Measurements from ENCODE around the gene RAB39A. TPM values are rescaled to one million over a fixed set of nuclear protein-coding genes. Genes with fewer than 3 reads are reported as not detected.
"Not testable (repeated sequence)": the region's sequence is repeated elsewhere in the genome, so short reads cannot be mapped to it uniquely, and the experiment has no call there.

RAB39A gene, protein sequence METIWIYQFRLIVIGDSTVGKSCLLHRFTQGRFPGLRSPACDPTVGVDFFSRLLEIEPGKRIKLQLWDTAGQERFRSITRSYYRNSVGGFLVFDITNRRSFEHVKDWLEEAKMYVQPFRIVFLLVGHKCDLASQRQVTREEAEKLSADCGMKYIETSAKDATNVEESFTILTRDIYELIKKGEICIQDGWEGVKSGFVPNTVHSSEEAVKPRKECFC
- 2.3 TPM for total RNA-seq

DNA sequence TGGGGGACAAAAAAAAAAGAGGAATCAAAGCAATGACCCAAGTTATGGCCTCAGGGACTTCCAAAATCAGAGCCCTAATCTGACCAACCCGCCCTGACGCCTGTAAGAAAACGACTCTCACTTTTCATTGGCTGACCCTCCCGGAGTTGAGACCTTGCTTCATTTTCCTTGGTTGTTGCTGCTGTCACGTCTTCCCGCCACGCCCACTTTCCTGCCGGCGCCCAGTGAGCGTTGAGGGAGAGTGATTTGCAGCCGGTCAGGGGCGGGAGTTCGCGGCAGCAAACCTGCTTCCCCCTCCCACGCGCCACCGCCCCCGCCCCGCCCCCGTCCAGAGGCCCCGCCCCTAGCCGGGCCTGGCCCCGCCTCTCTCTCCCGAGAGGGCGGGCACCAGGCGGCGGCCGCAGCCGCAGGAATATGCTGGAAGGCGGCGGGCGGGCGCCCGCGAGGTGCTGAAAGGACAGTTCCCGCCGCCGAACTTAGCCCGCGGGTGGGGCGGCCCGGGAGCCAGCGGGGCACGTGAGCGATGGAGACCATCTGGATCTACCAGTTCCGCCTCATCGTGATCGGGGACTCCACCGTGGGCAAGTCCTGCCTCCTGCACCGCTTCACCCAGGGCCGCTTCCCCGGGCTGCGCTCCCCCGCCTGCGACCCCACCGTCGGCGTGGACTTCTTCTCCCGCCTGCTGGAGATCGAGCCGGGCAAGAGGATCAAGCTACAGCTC is at the start of gene RAB39A:
TSS of gene RAB39A (plus strand) at position 403 of the 721 bp plus-strand sequence. CDS start at position 524, 121 bp downstream.
- DNase-seq (ENCODE audit: low spot score) (peak; percentile 86), ATAC-seq (peak; percentile 94)
- intact Hi-C loops (cut with DNase I) = no loop called here

DNA sequence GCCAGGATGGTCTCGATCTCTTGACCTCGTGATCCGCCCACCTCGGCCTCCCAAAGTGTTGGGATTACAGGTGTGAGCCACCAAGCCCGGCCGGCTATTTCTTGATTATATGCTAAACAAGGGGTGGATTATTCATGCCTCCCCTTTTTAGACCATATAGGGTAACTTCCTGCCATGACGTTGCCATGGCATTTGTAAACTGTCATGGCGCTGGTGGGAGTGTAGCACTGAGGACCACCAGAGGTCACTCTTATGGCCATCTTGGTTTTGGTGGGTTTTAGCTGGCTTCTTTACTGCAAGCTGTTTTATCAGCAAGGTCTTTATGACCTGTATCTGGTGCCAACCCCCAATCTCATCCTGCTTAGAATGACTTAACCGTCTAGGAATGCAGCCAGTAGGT is 46.8 kb upstream of the RAB39A start:
- ATAC-seq; DNase-seq (ENCODE audit: low spot score); intact Hi-C loops (cut with DNase I): not testable (repeated sequence)

DNA sequence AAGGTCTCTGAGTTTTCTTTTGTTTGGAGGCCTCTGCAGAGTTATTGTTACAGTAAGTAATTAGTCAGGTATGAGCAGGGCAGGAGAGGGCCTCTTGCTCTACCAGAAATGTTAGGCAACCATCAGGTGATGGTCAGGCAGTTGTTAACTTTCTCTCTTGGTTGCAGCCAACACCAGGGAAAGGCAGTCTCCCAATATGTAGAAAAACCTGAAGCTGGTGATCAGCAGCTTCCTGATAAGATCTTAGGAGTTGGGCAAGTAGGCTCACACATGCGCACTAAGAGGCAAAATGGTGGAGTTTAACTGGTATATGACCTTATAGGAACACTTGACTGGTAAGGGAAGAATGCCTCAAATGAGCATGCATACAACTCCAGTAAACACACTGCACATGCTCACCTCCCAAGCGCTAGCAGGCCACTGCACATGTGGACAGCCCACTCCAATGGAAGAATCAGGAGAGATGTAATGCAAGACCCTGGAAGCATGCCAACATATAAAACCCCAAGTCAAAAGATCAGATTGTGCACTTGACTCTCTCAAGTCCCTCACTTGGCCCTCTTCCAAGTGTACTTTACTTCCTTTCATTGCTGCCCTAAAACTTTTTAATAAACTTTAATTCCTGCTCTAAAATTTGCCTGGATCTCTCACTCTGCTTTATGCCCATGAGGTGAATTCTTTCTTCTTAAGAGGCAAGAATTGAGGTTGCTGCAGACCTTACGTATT is 46.0 kb upstream of the RAB39A start:
- intact Hi-C loops (cut with DNase I) = no loop called here
- ATAC-seq (no peak), DNase-seq (ENCODE audit: low spot score) (no peak)

DNA sequence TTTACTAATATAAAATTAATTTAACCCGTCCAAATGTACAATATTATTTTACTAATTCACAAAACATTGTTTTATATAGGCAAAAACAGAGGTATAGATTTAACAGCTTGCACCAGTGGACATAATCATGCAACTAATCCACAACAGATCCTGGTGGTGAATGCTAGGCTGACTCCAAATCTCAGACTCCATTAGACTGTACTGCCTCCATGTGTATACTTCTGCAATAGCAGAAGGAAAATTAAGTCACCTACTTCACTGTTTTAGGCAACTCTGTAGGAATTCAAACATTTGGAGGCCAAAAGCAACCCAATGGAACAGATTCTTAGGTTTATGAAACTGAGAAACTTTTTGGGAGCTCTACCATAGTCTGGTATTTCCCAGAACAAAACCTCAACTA is 30.0 kb upstream of the RAB39A start:
- DNase-seq (ENCODE audit: low spot score) = no peak
- intact Hi-C loops (cut with DNase I) = no loop called here
- ATAC-seq = peak; percentile 72

DNA sequence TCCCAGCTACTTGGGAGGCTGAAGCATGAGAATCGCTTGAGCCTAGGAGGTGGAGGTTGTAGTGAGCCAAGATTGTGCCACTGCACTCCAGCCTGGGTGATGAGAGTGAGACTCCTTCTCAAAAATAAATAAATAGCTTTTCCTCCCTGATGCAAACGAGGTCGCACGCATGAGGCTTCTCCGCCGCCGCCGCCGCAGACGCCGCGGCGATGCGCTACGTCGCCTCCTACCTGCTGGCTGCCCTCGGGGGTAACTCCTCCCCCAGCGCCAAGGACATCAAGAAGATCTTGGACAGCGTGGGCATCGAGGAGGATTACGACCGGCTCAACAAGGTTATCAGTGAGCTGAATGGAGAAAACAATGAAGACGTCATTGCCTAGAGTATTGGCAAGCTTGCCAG is 20.0 kb upstream of the RAB39A start:
- no peak for ATAC-seq

DNA sequence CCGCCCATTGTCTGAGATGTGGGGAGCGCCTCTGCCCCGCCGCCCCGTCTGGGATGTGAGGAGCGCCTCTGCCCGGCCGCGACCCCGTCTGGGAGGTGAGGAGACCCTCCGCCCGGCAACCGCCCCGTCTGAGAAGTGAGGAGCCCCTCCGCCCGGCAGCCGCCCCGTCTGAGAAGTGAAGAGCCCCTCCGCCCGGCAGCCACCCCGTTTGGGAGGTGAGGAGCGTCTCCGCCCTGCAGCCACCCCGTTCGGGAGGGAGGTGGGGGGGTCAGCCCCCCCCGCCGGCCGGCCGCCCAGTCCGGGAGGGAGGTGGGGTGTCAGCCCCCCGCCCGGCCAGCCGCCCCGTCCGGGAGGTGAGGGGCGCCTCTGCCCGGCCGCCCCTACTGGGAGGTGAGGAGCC is 15.8 kb upstream of the RAB39A start:
- not testable (repeated sequence) for DNase-seq (ENCODE audit: low spot score); ATAC-seq

More for the DNA sequence above, 20.0 kb upstream of the RAB39A start:
- intact Hi-C loops (cut with DNase I) = no loop called here
- no peak for DNase-seq (ENCODE audit: low spot score)

DNA sequence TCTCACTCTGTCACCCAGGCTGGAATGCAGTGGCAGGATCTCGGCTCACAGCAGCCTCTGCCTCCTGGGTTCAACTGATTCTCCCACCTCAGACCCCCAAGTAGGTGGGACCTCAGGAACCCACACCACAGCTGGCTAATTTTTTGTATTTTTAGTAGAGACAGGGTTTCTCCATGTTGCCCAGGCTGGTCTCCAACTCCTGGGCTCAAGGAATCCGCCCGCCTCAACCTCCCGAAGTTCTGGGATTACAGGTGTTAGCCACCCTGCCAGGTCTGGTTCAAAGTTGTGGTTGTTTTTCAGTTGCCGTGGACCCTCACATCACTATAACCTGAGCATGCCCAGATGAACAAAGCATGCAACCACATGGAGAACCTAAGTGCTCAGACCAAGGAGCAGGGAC is 13.0 kb upstream of the RAB39A start:
- intact Hi-C loops (cut with DNase I) = no loop called here
- DNase-seq (ENCODE audit: low spot score) = no peak
- ATAC-seq = no peak

More for the DNA sequence above, 15.8 kb upstream of the RAB39A start:
- intact Hi-C loops (cut with DNase I) = not testable (repeated sequence)

DNA sequence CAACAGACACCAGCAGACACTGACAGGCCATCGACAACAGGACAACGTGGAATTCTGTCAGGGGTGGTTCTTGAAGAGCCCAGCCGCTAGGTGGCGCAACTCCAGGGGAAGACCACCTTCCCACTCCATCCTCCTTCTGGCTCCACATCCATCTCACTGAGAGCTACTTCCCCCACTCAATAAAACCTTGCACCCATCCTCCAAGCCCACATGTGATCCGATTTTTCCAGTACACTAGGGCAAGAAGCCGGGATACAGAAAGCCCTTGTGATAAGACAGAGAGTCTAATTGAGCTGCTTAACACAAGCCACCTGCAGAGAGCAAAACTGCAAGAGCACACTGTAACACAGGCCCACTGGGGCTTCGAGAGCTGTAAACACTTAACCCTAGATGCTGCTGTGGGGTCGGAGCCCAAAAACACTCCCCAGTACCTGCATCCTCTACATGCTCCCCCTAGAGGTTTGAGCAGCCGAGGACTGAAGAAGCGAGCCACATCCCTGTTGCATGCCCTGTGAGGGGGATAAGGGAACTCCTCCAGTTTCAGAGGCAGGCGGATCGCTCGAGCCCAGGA is 11.5 kb upstream of the RAB39A start:
- DNase-seq (ENCODE audit: low spot score) (no peak), ATAC-seq (no peak)
- intact Hi-C loops (cut with DNase I) = no loop called here

DNA sequence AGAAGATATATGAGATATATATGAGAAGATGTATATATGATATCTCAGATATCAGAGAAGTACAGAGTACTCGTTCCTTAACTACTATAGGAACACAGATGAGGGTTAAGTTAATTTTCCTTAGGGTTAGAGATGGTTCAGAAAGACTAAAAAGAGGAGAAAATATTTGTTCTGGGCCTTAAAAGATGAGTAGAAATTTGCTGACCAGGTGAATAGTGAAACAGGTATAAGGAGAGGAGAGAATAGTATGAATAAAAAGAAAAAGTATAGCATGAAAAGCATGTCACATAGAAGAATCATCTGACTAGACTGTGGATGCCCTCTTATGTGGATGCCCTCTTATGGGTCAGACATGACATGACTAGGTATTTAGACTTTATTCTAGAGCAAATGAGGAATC is 6.3 kb upstream of the RAB39A start:
- no peak for DNase-seq (ENCODE audit: low spot score)
- no peak for ATAC-seq
- intact Hi-C loops (cut with DNase I) = no loop called here

DNA sequence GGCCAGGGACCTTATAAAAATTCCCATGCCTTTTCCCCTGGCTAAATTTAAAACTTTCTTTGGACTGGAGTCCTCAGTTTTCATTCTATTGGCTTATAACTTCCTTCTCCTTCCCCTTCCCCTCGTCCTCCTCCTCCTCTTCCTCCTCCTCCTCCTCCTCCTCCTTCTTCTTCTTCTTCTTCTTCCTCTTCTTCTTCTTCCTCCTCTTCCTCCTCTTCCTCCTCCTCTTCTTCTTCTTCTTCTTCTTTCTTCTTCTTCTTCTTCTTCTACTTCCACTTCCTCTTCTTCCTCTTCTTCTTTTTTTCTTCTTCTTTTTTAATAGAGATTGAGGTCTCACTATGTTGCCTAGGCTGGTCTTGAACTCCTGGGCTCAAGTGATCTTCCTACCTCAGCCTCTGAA is 4.7 kb upstream of the RAB39A start:
- intact Hi-C loops (cut with DNase I); ATAC-seq; DNase-seq (ENCODE audit: low spot score): not testable (repeated sequence)

DNA sequence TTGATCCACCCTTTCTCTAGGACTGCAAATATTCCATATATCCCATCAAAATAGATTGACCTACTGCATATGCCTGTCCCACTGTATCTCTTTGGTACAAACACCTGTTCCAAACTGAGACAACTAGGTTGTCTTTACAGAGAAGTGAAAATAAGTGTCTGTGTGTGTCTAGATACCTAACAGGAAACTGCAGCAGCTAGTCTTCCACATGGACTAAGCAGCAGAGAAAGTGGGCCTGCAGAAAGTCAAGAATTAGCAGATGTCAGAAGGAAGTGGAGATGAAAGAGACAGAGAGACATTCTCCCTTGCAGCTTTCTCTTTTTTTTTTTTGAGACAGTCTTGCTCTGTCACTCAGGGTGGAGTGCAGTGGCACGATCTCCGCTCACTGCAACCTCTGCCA is 3.9 kb upstream of the RAB39A start:
- intact Hi-C loops (cut with DNase I) = no loop called here
- ATAC-seq (no peak), DNase-seq (ENCODE audit: low spot score) (no peak)

DNA sequence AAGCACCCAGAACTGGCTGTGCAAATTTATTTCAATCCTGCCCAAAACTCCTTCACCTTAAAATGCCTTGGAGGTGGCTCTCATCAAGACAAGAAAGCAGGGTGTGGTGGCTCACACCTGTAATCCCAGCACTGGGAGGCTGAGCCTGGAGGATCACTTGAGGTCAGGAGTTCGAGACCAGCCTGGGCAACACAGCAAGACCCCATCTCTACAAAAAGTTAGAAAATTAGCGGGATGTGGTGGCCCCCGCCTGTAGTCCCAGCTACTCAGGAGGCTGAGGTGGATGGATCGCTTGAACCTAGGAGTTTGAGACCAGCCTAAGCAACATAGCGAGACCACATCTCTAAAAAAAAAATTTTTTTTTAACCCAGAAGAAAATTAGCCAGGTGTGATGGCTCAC is 689 bp upstream of the RAB39A start:
- ATAC-seq (no peak), DNase-seq (ENCODE audit: low spot score) (no peak)
- intact Hi-C loops (cut with DNase I) = no loop called here

DNA sequence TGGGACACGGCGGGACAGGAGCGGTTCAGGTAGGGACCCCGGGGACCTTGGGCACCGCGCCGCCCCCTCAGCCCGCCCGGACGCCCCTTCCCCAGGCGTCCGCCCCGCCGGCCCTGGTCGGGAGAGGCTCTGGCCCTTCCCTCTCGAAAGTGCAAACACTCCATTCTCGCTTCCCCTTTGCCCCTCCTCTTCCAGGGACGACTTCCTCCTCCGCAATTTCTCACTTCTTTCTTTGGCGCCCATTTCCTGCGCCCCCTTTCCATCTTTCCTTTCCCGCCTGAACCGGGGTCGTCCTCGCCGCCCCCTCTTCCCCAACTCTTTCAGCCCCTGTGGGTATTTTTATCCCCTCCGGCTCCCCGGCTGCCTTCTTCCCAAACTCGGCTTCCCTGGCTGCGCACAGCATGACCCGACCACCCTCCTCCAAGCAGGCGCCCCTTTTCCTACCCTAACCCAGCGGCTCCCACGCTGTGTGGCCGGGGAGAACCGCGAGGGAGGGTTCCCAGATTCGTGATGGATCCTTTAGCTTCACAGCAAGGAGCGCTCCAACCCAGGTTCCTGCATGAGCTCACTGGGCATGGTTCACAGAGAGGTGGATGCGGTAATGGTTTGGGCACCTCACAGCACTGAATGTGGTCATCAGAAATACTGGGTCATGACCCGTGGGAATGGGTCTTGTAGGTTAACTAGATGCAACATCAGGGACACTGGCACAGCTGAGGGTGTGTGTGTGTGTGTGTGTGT is 689 bp downstream of the RAB39A start:
- DNase-seq (ENCODE audit: low spot score) = no peak
- ATAC-seq = peak; percentile 62
- intact Hi-C loops (cut with DNase I) = no loop called here

DNA sequence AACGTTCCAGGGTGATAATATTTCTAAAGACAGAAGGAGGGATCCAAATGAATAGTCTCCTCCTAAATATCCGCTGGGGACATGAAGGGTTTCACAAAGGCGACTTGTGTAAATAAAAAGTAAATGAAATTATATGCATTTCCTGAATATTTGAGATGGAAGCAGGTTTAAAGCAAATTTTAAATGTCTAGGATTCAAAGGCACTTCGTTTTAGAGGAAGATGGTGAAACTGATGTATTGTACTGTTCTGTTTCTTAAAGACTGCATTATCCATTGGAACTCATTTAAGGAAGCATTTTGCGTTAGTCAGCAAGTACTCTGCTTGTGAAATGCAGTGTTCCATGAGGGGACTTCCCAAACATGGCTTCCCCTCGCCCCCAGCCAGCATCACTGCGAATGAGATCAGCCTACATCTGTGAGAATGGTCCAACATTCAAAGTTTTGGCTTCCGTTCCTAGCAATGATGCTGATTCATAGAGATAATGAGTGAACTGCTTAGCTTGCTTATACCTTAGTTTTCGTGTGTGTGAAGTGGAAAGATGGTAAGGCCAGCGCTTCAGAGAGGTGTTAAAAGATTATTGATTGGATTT is 1.5 kb downstream of the RAB39A start:
- intact Hi-C loops (cut with DNase I) = no loop called here
- ATAC-seq (no peak), DNase-seq (ENCODE audit: low spot score) (no peak)

DNA sequence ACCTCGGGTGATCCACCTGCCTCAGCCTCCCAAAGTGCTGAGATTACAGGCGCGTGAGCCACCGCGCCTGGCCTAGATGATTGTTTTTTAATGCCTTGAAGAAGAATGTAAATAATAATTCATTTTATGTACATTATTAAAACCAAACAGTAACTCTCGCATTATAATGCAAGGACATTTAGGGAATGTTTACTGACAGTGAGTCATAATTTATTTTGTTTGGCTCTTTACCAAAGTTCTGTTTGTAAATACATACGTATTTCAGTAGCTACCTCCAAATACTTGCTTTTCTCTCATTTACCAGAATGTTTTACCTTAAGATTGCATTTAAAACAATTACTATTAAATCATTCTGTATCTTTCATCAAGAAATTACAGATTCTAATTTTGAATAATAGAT is 3.0 kb downstream of the RAB39A start:
- intact Hi-C loops (cut with DNase I) = no loop called here
- DNase-seq (ENCODE audit: low spot score) = no peak
- no peak for ATAC-seq

DNA sequence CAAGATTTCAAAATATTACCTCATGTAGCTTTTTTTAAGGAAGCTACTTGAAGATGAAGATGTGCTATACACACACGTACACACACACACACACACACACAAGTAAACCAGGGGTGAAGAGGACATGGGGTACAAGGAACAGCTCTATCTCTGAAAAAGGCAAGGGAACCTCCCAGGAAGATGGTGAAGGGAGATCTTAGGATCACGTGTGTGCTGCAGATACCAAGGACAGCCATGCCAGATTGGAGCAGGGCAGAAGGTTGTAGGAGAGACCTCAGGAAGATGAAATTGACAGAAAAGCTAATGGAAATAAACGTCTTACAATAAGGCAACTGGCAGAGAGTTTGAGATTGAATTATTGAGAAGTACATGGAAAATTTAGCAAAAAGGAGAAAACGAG is 19.7 kb downstream of the RAB39A start:
- ATAC-seq = no peak
- intact Hi-C loops (cut with DNase I) = no loop called here
- DNase-seq (ENCODE audit: low spot score) = no peak

DNA sequence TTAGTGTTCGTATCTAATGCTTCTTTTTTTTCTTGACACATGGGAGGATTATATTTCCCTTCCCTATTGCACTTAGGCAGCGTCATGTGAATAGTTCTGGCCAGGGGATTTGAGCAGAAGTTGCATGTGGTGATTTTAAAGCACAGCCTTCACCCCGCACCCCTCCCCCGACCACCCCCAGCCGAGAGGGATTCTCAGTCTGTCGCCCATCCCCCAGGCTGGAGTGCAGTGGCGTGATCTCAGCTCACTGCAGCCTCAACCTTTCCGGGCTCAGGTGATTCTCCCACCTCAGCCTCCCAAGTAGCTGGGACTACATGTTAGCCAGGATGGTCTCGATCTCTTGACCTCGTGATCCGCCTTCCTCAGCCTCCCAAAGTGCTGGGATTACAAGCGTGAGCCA is 20.1 kb downstream of the RAB39A start:
- intact Hi-C loops (cut with DNase I); DNase-seq (ENCODE audit: low spot score); ATAC-seq: not testable (repeated sequence)

DNA sequence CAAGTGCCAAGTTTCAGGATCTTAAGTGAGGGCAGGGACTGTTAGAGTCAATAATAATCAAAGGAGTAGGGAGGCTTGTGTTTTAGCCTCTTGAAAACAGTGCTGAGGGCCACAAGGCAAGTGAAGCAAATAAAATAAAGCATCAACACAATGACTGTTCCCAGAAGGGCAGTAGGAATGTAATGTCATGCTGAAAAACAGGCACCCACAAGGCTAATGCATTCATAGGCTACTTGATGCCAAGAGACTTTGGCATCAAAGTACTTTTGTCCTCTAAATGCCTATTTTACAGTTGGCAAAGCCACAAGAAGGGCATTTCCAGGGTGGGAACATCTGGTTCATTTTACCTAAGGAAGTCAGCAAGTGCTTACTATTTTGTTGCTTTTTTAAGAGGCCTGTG is 22.9 kb downstream of the RAB39A start:
- intact Hi-C loops (cut with DNase I) = no loop called here
- ATAC-seq = no peak
- DNase-seq (ENCODE audit: low spot score) = no peak

DNA sequence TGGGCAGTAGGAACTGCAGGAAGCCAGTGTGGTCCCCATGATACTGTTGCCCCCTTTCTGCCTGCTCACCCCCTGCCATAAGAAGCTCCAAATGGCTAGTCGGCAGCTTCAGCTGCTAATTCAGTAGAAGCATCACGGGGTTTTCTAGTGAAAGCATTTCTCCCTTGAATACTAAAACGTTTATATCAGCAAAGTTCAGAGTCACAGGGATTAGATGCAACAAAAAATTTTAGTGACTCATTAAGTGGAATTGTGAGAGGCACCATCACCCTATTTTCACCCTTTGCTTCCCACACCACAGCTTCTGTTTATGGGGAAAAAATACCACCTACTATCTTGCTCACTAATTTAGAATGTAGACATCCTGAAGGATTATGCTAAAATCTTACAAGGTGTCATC is 25.2 kb downstream of the RAB39A start:
- intact Hi-C loops (cut with DNase I) = no loop called here
- ATAC-seq (no peak), DNase-seq (ENCODE audit: low spot score) (no peak)

All from sciatic nerve (tissue), 2 donors.